Activated CD8-positive, alpha-beta T cell treated with anti-CD3 and anti-CD28 coated beads, Interleukin-2, amount 10 ng/mL, durations not matched to agents 7 days and 5 days (primary cell): ENCODE results near the gene NMNAT1. TPM values are rescaled to one million over a fixed set of nuclear protein-coding genes. Genes with fewer than 3 reads are reported as not detected.

ENCODE experiments used
- ATAC-seq: fragments of 150-1000 bp; cut with Tn5 transposase; one replicate; pipeline ENCODE4 v1.10.0; 2021; ENCODE audit warnings: moderate library complexity
- CTCF ChIA-PET: fragments of 350-600 bp; sonication (Branson Sonifier 250); formaldehyde crosslinking; loops from one replicate; lab custom pipeline; 2021; ENCODE audit warnings: antibody characterized with exemption; lab: Charles Lee
- POLR2A ChIA-PET: fragments of 350-600 bp; sonication (Branson Sonifier 250); formaldehyde crosslinking; loops from one replicate; lab custom pipeline; 2021; ENCODE audit warnings: antibody characterized with exemption; lab: Charles Lee
- DNase-seq: peaks from one replicate; pipeline ENCODE4 v3.0.0-alpha.2; 2020
- H3K27ac Mint-ChIP-seq: one replicate; pipeline ENCODE4 v1.8.0; 2021; ENCODE audit warnings: mild to moderate bottlenecking, mixed read lengths
- H3K27me3 Mint-ChIP-seq: one replicate; pipeline ENCODE4 v1.8.0; 2021; ENCODE audit warnings: low read depth, mixed read lengths
- H3K36me3 Mint-ChIP-seq: one replicate; pipeline ENCODE4 v1.8.0; 2021; ENCODE audit warnings: low read depth, mixed read lengths
- H3K4me1 Mint-ChIP-seq: one replicate; pipeline ENCODE4 v1.8.0; 2021; ENCODE audit warnings: low read depth, mixed read lengths
- H3K4me3 Mint-ChIP-seq: one replicate; pipeline ENCODE4 v1.8.0; 2021; ENCODE audit warnings: mild to moderate bottlenecking, mixed read lengths
- H3K9me3 Mint-ChIP-seq: one replicate; pipeline ENCODE4 v1.8.0; 2022; ENCODE audit warnings: mixed read lengths; ENCODE audit not compliant: insufficient read depth
- total RNA-seq, 2 experiments: library from RNA; stranded (reverse); gene quantifications; one replicate each; pipeline ENCODE4 v1.2.3, GENCODE V29; 2021

NMNAT1 gene
- 1 to 10 TPM; 6.2 to 6.3 TPM for total RNA-seq

DNA sequence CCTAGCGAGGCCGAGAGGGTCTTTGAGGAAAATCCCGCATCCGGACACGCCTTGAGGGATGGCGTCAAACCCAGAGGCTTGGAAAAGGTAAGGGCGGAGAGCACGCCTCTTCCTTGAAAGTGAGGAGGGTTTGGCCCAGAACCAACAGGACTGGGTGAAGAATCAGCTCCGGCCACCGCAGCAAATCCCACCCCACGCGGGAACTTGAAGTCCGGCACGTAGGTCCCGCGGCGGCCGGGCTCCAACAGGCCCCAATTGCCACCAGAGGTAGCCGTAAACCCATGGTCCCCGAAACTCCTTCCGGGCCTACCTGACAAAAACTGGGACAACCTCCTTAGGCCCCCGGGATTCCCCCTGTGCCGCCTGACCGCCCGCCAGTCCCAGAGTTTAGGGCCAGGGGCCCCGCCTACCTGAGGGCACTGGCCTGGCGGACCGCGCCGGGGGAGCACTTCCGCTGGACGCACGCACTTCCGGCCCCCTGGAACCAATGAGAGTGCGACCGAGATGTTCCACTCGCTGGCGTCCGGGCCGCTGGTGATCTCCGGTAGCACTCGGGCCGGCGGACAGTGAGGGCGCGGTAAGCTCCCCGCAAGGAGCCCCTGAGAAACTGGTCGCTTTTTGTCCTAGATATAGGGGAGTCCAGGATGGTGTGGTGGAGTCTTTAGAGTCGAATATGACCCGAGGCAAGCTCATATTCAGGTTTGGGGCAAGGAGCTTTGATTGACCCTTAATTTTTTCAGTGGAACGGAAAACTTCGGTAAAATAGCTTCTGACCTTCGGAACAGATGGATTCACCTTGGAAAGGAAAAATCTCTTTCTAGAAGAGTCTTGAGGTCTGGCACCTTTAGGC is at the start of gene NMNAT1, which contains the start of gene LZIC:
TSS of gene NMNAT1 (plus strand) at position 537 of the 850 bp plus-strand sequence. CDS start 28,599 bp downstream, outside the sequence.
TSS of gene LZIC (minus strand) at position 453 of the 850 bp plus-strand sequence. CDS start 6,772 bp downstream, outside the sequence.
- DNase-seq (peak; percentile 94), ATAC-seq (peak; percentile 95)
- ChIA-PET POLR2A (interaction anchor here (0.6 to 1.8 kb wide), 9 partner anchors 29 to 455 kb away, joined by 3 to 6 read pairs (median 3); partner anchors contain the start of genes CTNNBIP1 and PGD), CTCF (interaction anchor here (0.8 to 3.3 kb wide), 17 partner anchors 11 to 487 kb away, joined by 3 to 20 read pairs (median 4); partner anchors contain the start of genes CENPS, PIK3CD and UBE4B)
- Mint-ChIP-seq H3K4me3 (peak within 1 kb of the TSS; percentile 99), H3K36me3 (peaks cover 15% of the 10 kb centered on the region), H3K27me3 (no peaks in the 10 kb centered on the region), H3K4me1 (peaks cover 18% of the 10 kb centered on the region), H3K27ac (peak within 1 kb of the TSS; percentile 98), H3K9me3 (no peaks in the 10 kb centered on the region)

DNA sequence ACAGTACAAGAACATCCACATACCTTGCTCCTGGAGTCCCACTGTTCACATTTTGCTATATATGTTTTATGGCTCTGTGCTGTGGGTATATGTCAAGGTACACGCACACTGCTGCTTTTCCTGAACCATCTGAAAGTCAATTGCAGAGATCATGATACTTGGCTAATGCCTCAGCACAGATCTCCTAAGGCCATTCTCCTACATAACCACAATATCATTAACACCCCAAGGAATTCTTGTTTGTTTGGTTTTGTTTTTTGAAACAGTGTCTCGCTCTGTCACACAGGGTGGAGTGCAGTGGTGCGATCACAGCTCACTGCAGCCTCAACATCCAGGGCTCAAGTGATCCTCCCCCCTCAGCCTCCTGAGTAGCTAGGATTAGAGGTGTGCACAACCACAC is 49.2 kb upstream of the NMNAT1 start:
- DNase-seq (no peak), ATAC-seq (no peak)
- POLR2A ChIA-PET = no interaction called here
- CTCF ChIA-PET = interaction anchor here (0.8 to 2.0 kb wide), 7 partner anchors 10 to 110 kb away, joined by 3 to 7 read pairs (median 4); no protein-coding TSS in a partner anchor
- no peaks in the 10 kb centered on the region for H3K9me3 Mint-ChIP-seq
- peaks cover 26% of the 10 kb centered on the region for H3K4me1 Mint-ChIP-seq
- no peaks in the 10 kb centered on the region for H3K36me3 Mint-ChIP-seq
- H3K4me3 Mint-ChIP-seq = no peak overlapping the region
- H3K27me3 Mint-ChIP-seq = no peaks in the 10 kb centered on the region
- no peak overlapping the region for H3K27ac Mint-ChIP-seq

DNA sequence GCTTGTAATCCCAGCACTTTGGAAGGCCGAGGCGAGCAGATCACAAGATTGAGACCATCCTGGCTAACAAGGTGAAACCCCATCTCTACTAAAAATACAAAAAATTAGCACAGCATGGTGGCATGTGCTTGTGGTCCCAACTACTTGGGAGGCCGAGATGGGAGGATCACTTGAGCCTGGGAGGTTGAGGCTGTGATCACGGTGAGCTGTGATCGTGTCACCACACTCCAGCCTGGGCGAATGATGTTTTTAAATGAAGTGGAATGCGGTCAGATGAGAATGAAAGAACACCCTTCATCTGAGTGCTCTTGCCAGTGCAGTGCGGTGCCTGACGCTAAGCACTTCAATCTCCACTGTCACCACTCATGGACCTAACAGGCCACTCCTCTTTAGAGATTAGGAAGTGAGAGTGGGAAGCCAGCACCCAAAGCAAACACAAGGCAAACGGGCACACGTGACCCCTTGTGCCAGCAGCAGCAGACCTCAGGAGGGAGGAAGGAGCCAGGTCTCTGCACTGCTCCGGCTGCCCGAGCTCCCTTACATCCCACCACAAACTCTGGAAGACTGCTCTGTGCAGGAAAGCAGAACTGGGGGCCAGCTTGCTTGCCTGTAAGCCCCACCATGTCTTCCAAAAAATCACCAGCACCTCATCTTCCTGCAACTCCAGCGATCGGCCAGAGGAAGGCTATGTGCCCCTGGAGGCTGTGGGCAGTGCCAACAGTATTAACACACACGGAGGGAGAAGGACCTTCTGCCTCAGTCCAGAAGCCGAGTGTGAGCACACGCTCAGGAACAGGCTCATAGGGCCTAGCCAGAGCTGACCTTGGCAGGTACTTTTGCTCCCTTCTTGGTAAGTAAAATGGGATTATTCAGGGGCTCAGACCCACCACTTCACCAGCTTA is 42.9 kb upstream of the NMNAT1 start:
- H3K27ac Mint-ChIP-seq = peak overlapping the region; percentile 16
- POLR2A ChIA-PET = no interaction called here
- no peaks in the 10 kb centered on the region for H3K27me3 Mint-ChIP-seq
- ATAC-seq = no peak
- H3K4me1 Mint-ChIP-seq = peaks cover 11% of the 10 kb centered on the region
- H3K4me3 Mint-ChIP-seq = no peak overlapping the region
- H3K36me3 Mint-ChIP-seq = no peaks in the 10 kb centered on the region
- no peak for DNase-seq
- no peaks in the 10 kb centered on the region for H3K9me3 Mint-ChIP-seq
- CTCF ChIA-PET = interaction anchor here (0.6 kb wide), 1 partner anchor 10 kb away, joined by 3 read pairs; no protein-coding TSS in a partner anchor

DNA sequence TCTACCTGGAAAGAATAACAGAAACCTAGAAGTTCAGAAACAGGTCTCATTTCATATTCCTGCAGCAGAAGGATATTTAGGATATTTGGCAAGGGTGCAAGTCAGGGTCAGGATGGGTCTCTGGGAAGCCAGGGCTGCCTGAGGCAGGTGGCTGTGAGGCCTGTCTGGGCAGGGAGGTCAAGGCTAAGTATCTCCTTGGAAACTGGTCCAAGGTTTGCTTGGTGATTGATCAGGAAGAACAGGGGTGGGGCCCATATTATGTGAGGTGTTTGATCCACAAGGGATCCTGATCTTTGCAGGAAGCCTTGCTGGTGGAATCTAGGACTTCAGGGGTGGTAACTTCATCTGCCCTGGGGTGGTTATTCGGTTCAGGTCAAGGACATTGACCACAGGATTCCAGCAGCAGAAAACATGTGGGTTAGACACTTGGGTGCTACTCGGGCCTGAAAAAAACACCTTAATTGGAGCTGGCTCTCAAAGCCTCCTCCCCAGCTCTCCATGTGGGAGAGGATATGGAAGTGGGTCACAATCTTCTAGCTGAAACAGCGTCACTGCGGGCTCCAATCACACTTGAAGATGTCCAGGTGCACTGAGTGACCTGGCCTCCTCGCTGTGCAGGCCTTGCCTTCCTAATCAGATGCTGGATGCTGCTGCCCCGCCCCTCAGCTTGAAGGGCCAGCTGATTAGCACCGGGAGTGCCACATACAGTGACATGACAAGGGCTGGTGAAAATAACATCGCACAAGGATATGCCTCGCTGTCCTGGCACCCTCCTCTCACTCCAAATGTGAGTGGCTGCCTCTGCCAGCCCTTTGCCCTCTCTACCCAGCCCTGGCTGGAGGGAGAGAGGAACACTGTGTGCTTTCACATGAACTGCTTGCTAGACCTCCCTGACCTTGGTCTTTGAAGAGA is 41.9 kb upstream of the NMNAT1 start:
- ATAC-seq = no peak
- CTCF ChIA-PET = no interaction called here

DNA sequence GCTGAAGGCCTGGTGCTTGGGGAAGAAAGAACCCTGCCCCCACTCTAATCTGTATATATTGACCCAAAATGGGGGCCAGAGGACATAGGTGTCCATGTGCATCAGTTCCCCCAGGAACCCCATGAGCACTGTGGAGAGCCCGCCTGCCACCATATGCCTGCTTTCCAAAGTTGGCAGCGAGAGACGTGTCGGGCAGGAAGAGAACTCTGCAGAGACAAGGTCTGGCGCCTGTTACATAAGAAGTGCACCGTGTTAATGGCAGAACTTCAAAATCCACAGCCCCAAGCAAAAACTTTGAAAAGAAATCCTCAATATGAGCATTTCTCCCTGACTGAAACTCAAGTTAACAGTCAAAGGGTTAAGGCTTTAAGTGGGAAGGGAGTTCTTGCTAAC is 41.2 kb upstream of the NMNAT1 start:
- CTCF ChIA-PET = no interaction called here
- H3K27ac Mint-ChIP-seq = no peak overlapping the region
- DNase-seq (no peak), ATAC-seq (no peak)
- no peak overlapping the region for H3K4me3 Mint-ChIP-seq
- H3K9me3 Mint-ChIP-seq = no peaks in the 10 kb centered on the region
- peaks cover 15% of the 10 kb centered on the region for H3K4me1 Mint-ChIP-seq
- POLR2A ChIA-PET = no interaction called here
- H3K27me3 Mint-ChIP-seq = no peaks in the 10 kb centered on the region
- no peaks in the 10 kb centered on the region for H3K36me3 Mint-ChIP-seq

More for the DNA sequence above, 41.9 kb upstream of the NMNAT1 start:
- POLR2A ChIA-PET = no interaction called here
- H3K27me3 Mint-ChIP-seq = no peaks in the 10 kb centered on the region
- H3K27ac Mint-ChIP-seq = peak overlapping the region; percentile 16
- no peaks in the 10 kb centered on the region for H3K36me3 Mint-ChIP-seq
- no peak overlapping the region for H3K4me3 Mint-ChIP-seq
- DNase-seq = no peak
- no peaks in the 10 kb centered on the region for H3K9me3 Mint-ChIP-seq
- H3K4me1 Mint-ChIP-seq = peaks cover 13% of the 10 kb centered on the region

DNA sequence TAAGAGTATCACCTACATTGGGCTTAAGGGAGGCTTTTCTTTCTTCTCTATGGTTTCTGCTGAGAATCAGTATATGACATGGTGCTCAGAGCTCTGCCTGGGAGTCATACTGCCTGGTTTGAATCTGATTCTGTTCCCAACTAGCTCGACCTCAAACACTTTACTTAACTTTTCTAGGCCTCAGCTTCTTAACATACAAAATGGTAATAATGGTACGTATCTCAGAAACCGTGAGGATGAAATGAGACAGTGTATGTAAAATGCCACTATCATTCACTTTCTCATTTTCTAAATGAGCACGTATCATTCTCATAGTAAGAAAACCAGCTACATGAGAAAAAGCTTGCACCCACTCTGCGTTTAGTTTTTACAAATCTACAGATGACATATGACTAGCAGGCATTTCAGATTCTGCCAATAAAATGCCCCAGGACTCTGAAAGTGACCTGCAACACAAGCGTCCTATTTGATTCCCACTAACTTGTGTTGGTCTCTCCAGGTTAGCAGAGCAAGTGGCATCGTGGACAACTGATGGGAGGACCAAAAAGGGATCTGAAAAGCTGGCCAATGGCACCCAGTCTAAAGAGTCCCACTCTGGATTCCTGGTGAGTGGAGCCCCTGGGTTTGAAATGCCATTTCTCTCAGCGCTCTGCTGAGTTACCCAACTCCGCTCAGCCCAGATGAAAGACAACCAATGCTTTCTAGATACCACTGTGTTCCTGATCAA is 39.3 kb upstream of the NMNAT1 start:
- Mint-ChIP-seq H3K27ac (no peak overlapping the region), H3K4me3 (no peak overlapping the region), H3K9me3 (no peaks in the 10 kb centered on the region), H3K36me3 (no peaks in the 10 kb centered on the region), H3K27me3 (no peaks in the 10 kb centered on the region), H3K4me1 (peaks cover 28% of the 10 kb centered on the region)
- ChIA-PET POLR2A (interaction anchor here (0.6 kb wide), 2 partner anchors 19 to 34 kb away, joined by 3 to 4 read pairs; no protein-coding TSS in a partner anchor), CTCF (interaction anchor here (0.7 to 2.5 kb wide), 4 partner anchors 11 to 119 kb away, joined by 3 to 7 read pairs (median 4); no protein-coding TSS in a partner anchor)
- no peak for DNase-seq
- no peak for ATAC-seq

DNA sequence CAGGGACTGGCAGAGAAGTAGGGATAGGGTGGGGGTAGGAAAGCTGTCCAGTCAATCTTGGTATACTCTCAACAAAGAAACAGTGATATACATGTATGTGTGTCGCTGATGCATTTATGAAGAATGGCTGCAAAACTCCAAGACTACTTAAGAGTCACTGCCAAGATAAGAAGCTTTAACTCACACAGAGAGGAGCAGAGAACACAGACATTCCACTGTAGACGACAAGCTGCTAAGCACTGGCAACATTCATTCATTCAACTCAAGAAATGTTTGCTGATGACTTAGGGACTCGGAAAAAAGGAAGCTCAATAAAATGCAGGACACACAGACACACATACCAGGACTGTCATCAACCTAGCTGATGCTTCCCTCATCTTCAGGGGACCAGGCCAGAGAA is 38.7 kb upstream of the NMNAT1 start:
- ChIA-PET POLR2A (interaction anchor here (0.6 kb wide), 1 partner anchor 33 kb away, joined by 4 read pairs; no protein-coding TSS in a partner anchor), CTCF (interaction anchor here (0.6 to 2.5 kb wide), 4 partner anchors 11 to 120 kb away, joined by 3 to 7 read pairs (median 4); no protein-coding TSS in a partner anchor)
- no peaks in the 10 kb centered on the region for H3K9me3 Mint-ChIP-seq
- no peak overlapping the region for H3K4me3 Mint-ChIP-seq
- H3K27me3 Mint-ChIP-seq = no peaks in the 10 kb centered on the region
- peaks cover 33% of the 10 kb centered on the region for H3K4me1 Mint-ChIP-seq
- DNase-seq (no peak), ATAC-seq (no peak)
- H3K36me3 Mint-ChIP-seq = no peaks in the 10 kb centered on the region
- no peak overlapping the region for H3K27ac Mint-ChIP-seq

DNA sequence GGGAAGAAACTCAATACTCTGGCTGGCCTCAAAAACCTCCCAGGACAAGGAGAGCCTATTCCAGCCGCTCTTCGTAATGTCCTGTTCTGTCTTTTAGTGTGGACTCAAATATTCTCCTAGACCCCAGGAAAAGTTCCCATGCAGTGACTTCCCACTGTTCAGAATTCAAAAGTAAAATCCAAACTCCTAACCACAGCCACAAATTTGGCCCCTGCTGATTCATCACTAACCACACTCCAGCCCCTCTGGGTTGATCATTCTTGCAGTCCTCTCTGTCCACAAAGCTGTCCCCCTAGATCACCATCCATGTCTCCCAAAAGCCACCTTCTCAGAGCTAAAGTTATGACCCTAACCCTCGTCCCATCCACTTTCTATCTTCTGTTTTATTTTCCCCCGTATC is 38.3 kb upstream of the NMNAT1 start:
- H3K36me3 Mint-ChIP-seq = no peaks in the 10 kb centered on the region
- ChIA-PET POLR2A (no interaction called here), CTCF (interaction anchor here (0.6 to 2.5 kb wide), 4 partner anchors 12 to 120 kb away, joined by 3 to 7 read pairs (median 4); no protein-coding TSS in a partner anchor)
- no peaks in the 10 kb centered on the region for H3K9me3 Mint-ChIP-seq
- no peaks in the 10 kb centered on the region for H3K27me3 Mint-ChIP-seq
- no peak overlapping the region for H3K4me3 Mint-ChIP-seq
- ATAC-seq (no peak), DNase-seq (no peak)
- no peak overlapping the region for H3K27ac Mint-ChIP-seq
- peaks cover 33% of the 10 kb centered on the region for H3K4me1 Mint-ChIP-seq

DNA sequence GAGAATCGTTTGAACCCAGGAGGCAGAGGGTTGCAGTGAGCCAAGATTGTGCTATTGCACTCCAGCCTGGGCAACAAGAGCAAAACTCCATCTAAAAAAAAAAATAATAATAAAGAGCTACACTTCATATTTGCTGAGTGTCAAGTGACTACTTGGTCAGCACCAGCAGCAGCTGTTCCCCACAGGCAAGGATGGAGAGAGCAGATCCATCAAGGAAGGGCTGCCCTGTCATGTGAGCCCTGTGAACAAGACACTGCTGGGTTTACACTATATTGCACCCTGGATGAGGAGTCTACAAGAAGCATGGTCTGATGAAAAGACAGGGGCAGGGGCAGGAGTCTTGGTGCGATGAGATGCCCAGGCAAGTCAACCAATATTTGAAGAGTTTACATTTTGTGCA is 36.8 kb upstream of the NMNAT1 start:
- ChIA-PET CTCF (interaction anchor here (1.6 kb wide), 1 partner anchor 24 kb away, joined by 3 read pairs; no protein-coding TSS in a partner anchor), POLR2A (no interaction called here)
- Mint-ChIP-seq H3K9me3 (no peaks in the 10 kb centered on the region), H3K27me3 (no peaks in the 10 kb centered on the region), H3K4me3 (no peak overlapping the region), H3K36me3 (no peaks in the 10 kb centered on the region), H3K4me1 (peaks cover 30% of the 10 kb centered on the region), H3K27ac (no peak overlapping the region)
- DNase-seq = no peak
- no peak for ATAC-seq

DNA sequence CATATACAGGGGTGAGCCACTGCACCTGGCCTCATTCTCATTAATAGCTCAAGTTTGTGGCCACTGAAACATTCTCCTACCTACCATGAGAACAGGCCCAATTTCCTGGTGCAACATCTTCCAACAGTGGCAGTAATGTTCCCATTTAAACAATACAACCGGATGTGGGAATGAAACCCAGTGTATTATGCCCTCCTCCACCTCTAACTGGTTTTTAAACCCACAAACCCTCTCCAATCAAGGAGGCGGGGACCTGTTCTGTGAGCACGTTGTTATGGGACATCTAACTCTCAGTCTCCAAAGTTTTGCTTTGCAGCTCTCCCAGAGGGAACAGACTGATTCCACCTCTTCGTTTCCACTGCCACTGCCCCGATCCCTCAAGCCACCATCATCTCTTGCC is 35.8 kb upstream of the NMNAT1 start:
- POLR2A ChIA-PET = no interaction called here
- no peak for DNase-seq

More for the DNA sequence above, 35.8 kb upstream of the NMNAT1 start:
- H3K36me3 Mint-ChIP-seq = no peaks in the 10 kb centered on the region
- H3K27me3 Mint-ChIP-seq = no peaks in the 10 kb centered on the region
- no peaks in the 10 kb centered on the region for H3K9me3 Mint-ChIP-seq
- H3K27ac Mint-ChIP-seq = no peak overlapping the region
- CTCF ChIA-PET = interaction anchor here (1.0 to 1.6 kb wide), 2 partner anchors 14 to 25 kb away, joined by 3 read pairs; no protein-coding TSS in a partner anchor
- no peak for ATAC-seq
- H3K4me1 Mint-ChIP-seq = peaks cover 34% of the 10 kb centered on the region
- H3K4me3 Mint-ChIP-seq = no peak overlapping the region
